HepG2 (cell line): ENCODE results near the gene FAM162B. TPM values are rescaled to one million over a fixed set of nuclear protein-coding genes. Genes with fewer than 3 reads are reported as not detected.

Experiments
- ATAC-seq: fragments of 200-7000 bp; cut with Tn5 transposase; 3 replicates; pipeline ENCODE4 v1.9.1; 2020; ENCODE audit warnings: mild to moderate bottlenecking, moderate library complexity
- BruUV-seq: library from RNA; stranded (reverse); fragments of 400-500 nt; replicated peaks from 2 replicates; lab custom pipeline; 2021; lab: Mats Ljungman, UMichigan
- CTCF ChIA-PET: fragments of 300-600 bp; formaldehyde crosslinking; extraction: SDS; loops from one replicate; lab custom pipeline; 2021; ENCODE audit warnings: low total read pairs, inconsistent platforms, low intra/inter-chr PET ratio; lab: Yijun Ruan, JAX
- POLR2A ChIA-PET: fragments of 350-600 bp; sonication (Branson Sonifier 250); formaldehyde crosslinking; loops from one replicate; lab custom pipeline; 2020; ENCODE audit warnings: antibody characterized with exemption, inconsistent platforms; lab: Yijun Ruan, JAX
- DNase-seq: peaks from one replicate; pipeline ENCODE4 v3.0.0-alpha.2; 2015; ENCODE audit warnings: low spot score
- FAIRE-seq: peaks from 3 replicates; lab custom pipeline; 2011; peaks lifted over from hg19 to GRCh38; lab: Jason Lieb, UNC
- H2AFZ ChIP-seq: one replicate; pipeline ENCODE4 v1.6.1; 2011; ENCODE audit warnings: low read length, inconsistent platforms
- H3K27ac ChIP-seq: fragments of 300-600 bp; 3 replicates; pipeline ENCODE4 v1.8.0; 2011; ENCODE audit warnings: mixed run types, mild to moderate bottlenecking, mixed read lengths, low read length, inconsistent platforms; ENCODE audit not compliant: insufficient read depth; ENCODE audit errors: extremely low read length
- H3K27me3 ChIP-seq, 2 experiments: fragments of 200-600 bp in 1 of 2; 2 replicates in 1 of 2; 3 replicates in 1 of 2; pipeline versions ENCODE4 v1.6.0 to v1.8.0; 2011; ENCODE audit warnings: low read length in 2 of 2, mild to moderate bottlenecking in 2 of 2, moderate library complexity in 2 of 2, inconsistent platforms in 1 of 2; ENCODE audit not compliant: insufficient read depth in 2 of 2, control insufficient read depth in 1 of 2
- H3K36me3 ChIP-seq, 2 experiments: fragments of 200-600 bp in 1 of 2; replicated peaks in 1 of 2; 2 replicates in 1 of 2; 3 replicates in 1 of 2; pipeline versions ENCODE4 v1.5.1 to v1.8.0; 2011; ENCODE audit warnings: low read length in 2 of 2, inconsistent platforms in 1 of 2; ENCODE audit not compliant: insufficient read depth in 2 of 2, control insufficient read depth in 1 of 2
- H3K4me1 ChIP-seq: 2 replicates; pipeline ENCODE4 v1.5.1; 2012; ENCODE audit warnings: low read length, inconsistent platforms; ENCODE audit not compliant: insufficient read depth
- H3K4me2 ChIP-seq: 2 replicates; pipeline ENCODE4 v1.6.0; 2011; ENCODE audit warnings: low read depth, low read length, inconsistent platforms
- H3K4me3 ChIP-seq, 3 experiments: fragments of 200-600 bp in 1 of 3; sonication (generic), shearing (Covaris generic) in 1 of 3; replicated peaks in 1 of 3; 2 replicates each; pipeline ENCODE4 v1.5.1; 2011 to 2016; ENCODE audit warnings: low read length in 3 of 3, inconsistent platforms in 2 of 3, low read depth in 2 of 3, mild to moderate bottlenecking in 2 of 3, control low read depth in 1 of 3, mixed read lengths in 1 of 3; ENCODE audit not compliant: insufficient read depth in 1 of 3
- H3K79me2 ChIP-seq: one replicate; pipeline ENCODE4 v1.6.1; 2011; ENCODE audit warnings: low read length, inconsistent platforms; ENCODE audit not compliant: insufficient read depth
- H3K9ac ChIP-seq: 2 replicates; pipeline ENCODE4 v1.6.0; 2011; ENCODE audit warnings: mild to moderate bottlenecking, low read depth, low read length, inconsistent platforms; ENCODE audit not compliant: insufficient read depth
- H3K9me3 ChIP-seq: 2 replicates; pipeline ENCODE4 v1.5.1; 2012; ENCODE audit warnings: mild to moderate bottlenecking, low read length
- H4K20me1 ChIP-seq: 2 replicates; pipeline ENCODE4 v1.6.0; 2011; ENCODE audit warnings: inconsistent platforms, mild to moderate bottlenecking, low read length, moderate library complexity; ENCODE audit not compliant: insufficient read depth
- ADNP ChIP-seq: sonication (generic); formaldehyde crosslinking; IDR thresholded peaks from 2 replicates; pipeline ENCODE4 v1.4.0; 2020; ENCODE audit warnings: missing genetic modification reagents
- ARNT2 ChIP-seq: sonication (generic); formaldehyde crosslinking; IDR thresholded peaks from 2 replicates; pipeline ENCODE4 v1.8.0; 2022; ENCODE audit warnings: mild to moderate bottlenecking, low read depth, missing genetic modification reagents, moderate library complexity
- HNRNPL ChIP-seq: fragments of 200-400 bp; formaldehyde crosslinking; IDR thresholded peaks from 2 replicates; pipeline ENCODE4 v1.6.1; 2017; ENCODE audit warnings: mild to moderate bottlenecking, low read depth, low read length
- KLF12 ChIP-seq: sonication (generic); formaldehyde crosslinking; IDR thresholded peaks from 2 replicates; pipeline ENCODE4 v1.4.0; 2020; ENCODE audit warnings: missing genetic modification reagents, borderline replicate concordance
- MLLT10 ChIP-seq: sonication (generic); formaldehyde crosslinking; IDR thresholded peaks from 2 replicates; pipeline ENCODE4 v1.4.0; 2020; ENCODE audit warnings: missing genetic modification reagents
- SP2 ChIP-seq: sonication (generic); formaldehyde crosslinking; IDR thresholded peaks from 2 replicates; pipeline ENCODE4 v1.5.1; 2020; ENCODE audit warnings: mild to moderate bottlenecking, missing genetic modification reagents
- SP5 ChIP-seq: IDR thresholded peaks from 2 replicates; pipeline ENCODE4 v1.6.1; 2016; ENCODE audit warnings: low read depth, borderline replicate concordance
- XRCC5 ChIP-seq: fragments of 200-400 bp; formaldehyde crosslinking; optimal IDR thresholded peaks from 2 replicates; pipeline ENCODE3; 2017; ENCODE audit warnings: mild to moderate bottlenecking, low read length
- ZNF282 ChIP-seq: fragments of 450-650 bp; IDR thresholded peaks from 2 replicates; pipeline ENCODE4 v1.6.1; 2018; ENCODE audit not compliant: partially characterized antibody
- ZNF292 ChIP-seq: sonication (generic); formaldehyde crosslinking; IDR thresholded peaks from 2 replicates; pipeline ENCODE4 v1.8.1; 2022; ENCODE audit warnings: mild to moderate bottlenecking, low read depth, missing genetic modification reagents, borderline replicate concordance
- ZNF326 ChIP-seq: sonication (generic); formaldehyde crosslinking; IDR thresholded peaks from 2 replicates; pipeline ENCODE4 v1.4.0; 2020; ENCODE audit warnings: missing genetic modification reagents, borderline replicate concordance
- ZNF337 ChIP-seq: sonication (generic); formaldehyde crosslinking; IDR thresholded peaks from 2 replicates; pipeline ENCODE4 v1.5.1; 2020; ENCODE audit warnings: missing genetic modification reagents, low read depth, mild to moderate bottlenecking, borderline replicate concordance
- ZNF749 ChIP-seq: sonication (generic); formaldehyde crosslinking; IDR thresholded peaks from 2 replicates; pipeline ENCODE4 v1.8.0; 2022; ENCODE audit warnings: mild to moderate bottlenecking, missing genetic modification reagents, moderate library complexity, borderline replicate concordance
- WGBS: methylation state at CpG from one replicate; pipeline ENCODE4 v1.1.6; 2017; ENCODE audit warnings: low lambda C conversion rate; 5-methylcytosine and 5-hydroxymethylcytosine counted together
- in situ Hi-C: cut with HindIII; loops from 2 replicates; pipeline ENCODE4 v1.10.0; 2017; ENCODE audit warnings: low pct_unique_long_range_greater_than_20kb; ENCODE audit not compliant: extremely low pct_ligation_motif_present
- intact Hi-C: fragments of 100-400 bp; cut with micrococcal nuclease; formaldehyde crosslinking; loops from one replicate; pipeline ENCODE4 v1.10.0; 2022; ENCODE audit not compliant: unreplicated experiment
- polyA plus RNA-seq, 8 experiments: library from polyadenylated mRNA; depleted of rRNA in 3 of 8; stranded (reverse) in 7 of 8; unstranded in 1 of 8; fragments of >200 nt; fragmentation: Illumina TruSeq in 4 of 8; extraction: Trizol in 4 of 8; gene quantifications; 2 replicates each; pipeline versions ENCODE4 v1.2.1 to v1.2.3, GENCODE V29; 2011 to 2016; ENCODE audit warnings: low read depth in 4 of 8, missing spikeins in 1 of 8, mixed read lengths in 1 of 8; ENCODE audit not compliant: insufficient read depth in 1 of 8
- total RNA-seq, 5 experiments: library from RNA; depleted of rRNA; stranded (reverse); fragments of >200 nt; fragmentation: Illumina TruSeq; extraction: Trizol; gene quantifications; 2 replicates each; pipeline ENCODE4 v1.2.3, GENCODE V29; 2016; ENCODE audit warnings: low read depth in 1 of 5
- TF ChIP-seq, protein P1 (sequence below): sonication (generic); formaldehyde crosslinking; IDR thresholded peaks from 2 replicates; pipeline ENCODE4 v1.5.1; 2020; ENCODE audit warnings: mild to moderate bottlenecking, missing genetic modification reagents, borderline replicate concordance
- TF ChIP-seq, protein P2 (sequence below): sonication (generic); formaldehyde crosslinking; IDR thresholded peaks from 2 replicates; pipeline ENCODE4 v1.4.0; 2020; ENCODE audit warnings: missing genetic modification reagents
- TF ChIP-seq, protein P3 (sequence below): sonication (generic); formaldehyde crosslinking; IDR thresholded peaks from 2 replicates; pipeline ENCODE4 v1.8.1; 2023; ENCODE audit warnings: mild to moderate bottlenecking, missing genetic modification reagents
- TF ChIP-seq, protein P4 (sequence below): IDR thresholded peaks from 2 replicates; pipeline ENCODE4 v1.6.1; 2016; ENCODE audit warnings: control low read depth

FAM162B gene
- total and polyA plus RNA-seq, 2 of the 13 experiments (the other 11 are each of a cell fraction or from before 2014, with no cell fraction given), result not detected

DNA sequence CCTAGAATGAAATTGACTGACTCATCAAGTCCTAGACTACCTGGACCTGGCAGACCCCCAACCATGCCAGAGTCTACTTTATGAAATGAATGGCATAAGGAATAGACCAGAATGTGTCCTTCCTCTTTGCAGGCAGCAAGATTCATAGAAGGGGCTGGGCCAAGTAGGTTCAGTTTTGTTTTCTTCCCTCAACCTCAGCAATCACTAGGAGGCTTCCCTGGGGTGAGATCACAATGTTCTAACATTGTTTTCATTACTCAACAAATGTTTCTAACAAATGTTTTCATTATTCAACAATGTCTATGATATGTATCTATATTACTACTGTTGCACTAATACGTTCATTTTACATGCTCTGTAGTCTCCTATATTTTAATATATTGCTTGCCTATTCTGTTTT, 8.4 kb upstream of the FAM162B start:
- ATAC-seq (no peak), FAIRE-seq (no peak), DNase-seq (no peak)
- no peak for TF ChIP-seq ZNF337 (CRISPR knock-in tag)
- no peak for TF ChIP-seq XRCC5
- TF ChIP-seq ZNF749, result no peak
- TF ChIP-seq, protein P1, sequence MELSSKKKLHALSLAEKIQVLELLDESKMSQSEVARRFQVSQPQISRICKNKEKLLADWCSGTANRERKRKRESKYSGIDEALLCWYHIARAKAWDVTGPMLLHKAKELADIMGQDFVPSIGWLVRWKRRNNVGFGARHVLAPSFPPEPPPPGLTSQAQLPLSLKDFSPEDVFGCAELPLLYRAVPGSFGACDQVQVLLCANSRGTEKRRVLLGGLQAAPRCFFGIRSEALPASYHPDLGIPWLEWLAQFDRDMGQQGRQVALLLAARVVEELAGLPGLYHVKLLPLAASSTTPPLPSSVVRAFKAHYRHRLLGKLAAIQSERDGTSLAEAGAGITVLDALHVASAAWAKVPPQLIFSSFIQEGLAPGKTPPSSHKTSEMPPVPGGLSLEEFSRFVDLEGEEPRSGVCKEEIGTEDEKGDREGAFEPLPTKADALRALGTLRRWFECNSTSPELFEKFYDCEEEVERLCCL (CRISPR knock-in tag), result no peak
- no peak for TF ChIP-seq ZNF282
- no peak for TF ChIP-seq ADNP (CRISPR knock-in tag)
- TF ChIP-seq, protein P2, sequence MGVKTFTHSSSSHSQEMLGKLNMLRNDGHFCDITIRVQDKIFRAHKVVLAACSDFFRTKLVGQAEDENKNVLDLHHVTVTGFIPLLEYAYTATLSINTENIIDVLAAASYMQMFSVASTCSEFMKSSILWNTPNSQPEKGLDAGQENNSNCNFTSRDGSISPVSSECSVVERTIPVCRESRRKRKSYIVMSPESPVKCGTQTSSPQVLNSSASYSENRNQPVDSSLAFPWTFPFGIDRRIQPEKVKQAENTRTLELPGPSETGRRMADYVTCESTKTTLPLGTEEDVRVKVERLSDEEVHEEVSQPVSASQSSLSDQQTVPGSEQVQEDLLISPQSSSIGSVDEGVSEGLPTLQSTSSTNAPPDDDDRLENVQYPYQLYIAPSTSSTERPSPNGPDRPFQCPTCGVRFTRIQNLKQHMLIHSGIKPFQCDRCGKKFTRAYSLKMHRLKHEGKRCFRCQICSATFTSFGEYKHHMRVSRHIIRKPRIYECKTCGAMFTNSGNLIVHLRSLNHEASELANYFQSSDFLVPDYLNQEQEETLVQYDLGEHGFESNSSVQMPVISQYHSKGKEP, result no peak
- TF ChIP-seq, protein P3, sequence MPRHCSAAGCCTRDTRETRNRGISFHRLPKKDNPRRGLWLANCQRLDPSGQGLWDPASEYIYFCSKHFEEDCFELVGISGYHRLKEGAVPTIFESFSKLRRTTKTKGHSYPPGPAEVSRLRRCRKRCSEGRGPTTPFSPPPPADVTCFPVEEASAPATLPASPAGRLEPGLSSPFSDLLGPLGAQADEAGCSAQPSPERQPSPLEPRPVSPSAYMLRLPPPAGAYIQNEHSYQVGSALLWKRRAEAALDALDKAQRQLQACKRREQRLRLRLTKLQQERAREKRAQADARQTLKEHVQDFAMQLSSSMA (CRISPR knock-in tag), result no peak
- no peak for TF ChIP-seq ZNF326 (CRISPR knock-in tag)
- TF ChIP-seq SP5 (CRISPR knock-in tag), result no peak
- no peak for TF ChIP-seq ZNF292
- TF ChIP-seq KLF12 (CRISPR knock-in tag), result no peak
- TF ChIP-seq HNRNPL, result no peak
- no peak for TF ChIP-seq SP2 (CRISPR knock-in tag)
- TF ChIP-seq MLLT10 (CRISPR knock-in tag), result no peak
- TF ChIP-seq ARNT2 (CRISPR knock-in tag), result no peak
- TF ChIP-seq, protein P4, sequence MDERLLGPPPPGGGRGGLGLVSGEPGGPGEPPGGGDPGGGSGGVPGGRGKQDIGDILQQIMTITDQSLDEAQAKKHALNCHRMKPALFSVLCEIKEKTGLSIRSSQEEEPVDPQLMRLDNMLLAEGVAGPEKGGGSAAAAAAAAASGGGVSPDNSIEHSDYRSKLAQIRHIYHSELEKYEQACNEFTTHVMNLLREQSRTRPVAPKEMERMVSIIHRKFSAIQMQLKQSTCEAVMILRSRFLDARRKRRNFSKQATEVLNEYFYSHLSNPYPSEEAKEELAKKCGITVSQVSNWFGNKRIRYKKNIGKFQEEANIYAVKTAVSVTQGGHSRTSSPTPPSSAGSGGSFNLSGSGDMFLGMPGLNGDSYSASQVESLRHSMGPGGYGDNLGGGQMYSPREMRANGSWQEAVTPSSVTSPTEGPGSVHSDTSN (CRISPR knock-in tag), result no peak
- H3K36me3 ChIP-seq, result no peaks in the 10 kb centered on the region
- in situ Hi-C loops, result no loop called here
- intact Hi-C loops, result no loop called here
- ChIA-PET CTCF (no interaction called here), POLR2A (no interaction called here)
- peaks cover 0 to 1% of the 10 kb centered on the region in 2 experiments; a peak in 1 of 5 replicates for H3K27me3 ChIP-seq
- WGBS, result 0% methylated on average over 1 of the region's 1 CpG
- H3K4me1 ChIP-seq, result no peaks in the 10 kb centered on the region
- no peak overlapping the region for H2AFZ ChIP-seq
- H3K27ac ChIP-seq, result no peak overlapping the region
- no TSS peak for BruUV-seq
- no peak overlapping the region for H3K4me3 ChIP-seq
- no peaks in the 10 kb centered on the region for H4K20me1 ChIP-seq
- H3K79me2 ChIP-seq, result no peaks in the 10 kb centered on the region
- H3K9ac ChIP-seq, result no peak overlapping the region
- no peaks in the 10 kb centered on the region for H3K9me3 ChIP-seq
- H3K4me2 ChIP-seq, result no peak overlapping the region
